Stomach (tissue), 4 donors: ENCODE results near the gene LHFPL6.

Source experiments
- CTCF ChIP-seq, 7 experiments: fragments of 450-650 bp in 4 of 7; fragments of 200-600 bp in 3 of 7; sonication (generic) in 3 of 7; IDR thresholded peaks; one replicate each; pipeline ENCODE4 v1.5.1; 2016 to 2019; ENCODE audit warnings: antibody characterized with exemption in 7 of 7, control low read depth in 2 of 7, mild to moderate bottlenecking in 1 of 7
- EP300 ChIP-seq: sonication (generic); formaldehyde crosslinking; IDR thresholded peaks from one replicate; pipeline ENCODE4 v1.6.1; 2017; ENCODE audit warnings: antibody characterized with exemption
- POLR2A ChIP-seq, 4 donors: fragments of 450-650 bp; IDR thresholded peaks; one replicate each; pipeline ENCODE4 v1.6.1; 2016; ENCODE audit warnings: antibody characterized with exemption in 4 of 4, control low read depth in 2 of 4, mild to moderate bottlenecking in 1 of 4, moderate library complexity in 1 of 4
- POLR2AphosphoS5 ChIP-seq, 3 donors: sonication (generic); formaldehyde crosslinking; IDR thresholded peaks; one replicate each; pipeline ENCODE4 v1.6.1; 2016; ENCODE audit warnings: antibody characterized with exemption in 3 of 3

GRCh38 chr13:39552246-39552645, 50.7 kb downstream of the LHFPL6 start:
- no peak for TF ChIP-seq CTCF (IDR thresholded peaks at IDR 0.05)
- no peak for TF ChIP-seq POLR2A (IDR thresholded peaks at IDR 0.05)
- no peak for TF ChIP-seq POLR2AphosphoS5 (IDR thresholded peaks at IDR 0.05)
- no peak for TF ChIP-seq EP300
